ENCODE data around the gene FFAR1.

Gene FFAR1

DNA sequence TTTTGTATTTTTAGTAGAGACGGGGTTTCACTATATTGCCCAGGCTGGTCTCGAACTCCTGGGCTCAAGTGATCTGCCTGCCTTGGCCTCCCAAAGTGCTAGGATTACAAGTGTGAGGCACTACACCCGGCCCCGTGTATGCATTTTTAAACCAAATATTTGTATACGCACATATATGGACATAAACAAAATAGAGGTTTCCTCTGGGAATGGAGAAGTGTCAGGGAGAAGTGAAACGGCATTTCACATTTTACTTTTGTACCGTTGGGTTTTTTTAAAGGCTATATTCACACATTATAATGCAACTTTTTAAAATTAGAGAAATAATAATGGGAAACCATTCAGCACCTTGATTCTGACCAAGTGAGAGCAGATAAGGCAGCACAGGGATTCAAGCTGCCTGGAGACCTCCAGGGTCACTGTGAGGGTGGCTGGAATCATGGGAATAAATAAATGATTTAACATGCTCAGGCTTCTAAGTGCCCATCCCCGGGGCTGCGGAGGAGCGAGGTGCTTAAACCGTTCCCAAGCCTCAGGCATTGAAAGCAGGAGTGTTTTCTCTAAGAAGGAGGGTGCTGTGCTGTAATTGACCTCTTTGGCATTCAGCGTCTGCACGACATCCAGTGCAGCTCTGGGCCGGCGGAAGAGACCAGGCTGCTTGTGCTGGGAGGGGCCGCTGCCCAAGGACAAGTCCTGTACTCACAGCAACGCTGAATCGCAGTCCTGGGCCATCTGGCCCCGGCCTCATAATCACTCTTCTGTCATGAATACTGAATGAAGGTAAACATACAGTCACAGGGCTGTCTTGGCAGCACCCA is 47.9 kb downstream of the FFAR1 start:
- DNase-seq: no peak

DNA sequence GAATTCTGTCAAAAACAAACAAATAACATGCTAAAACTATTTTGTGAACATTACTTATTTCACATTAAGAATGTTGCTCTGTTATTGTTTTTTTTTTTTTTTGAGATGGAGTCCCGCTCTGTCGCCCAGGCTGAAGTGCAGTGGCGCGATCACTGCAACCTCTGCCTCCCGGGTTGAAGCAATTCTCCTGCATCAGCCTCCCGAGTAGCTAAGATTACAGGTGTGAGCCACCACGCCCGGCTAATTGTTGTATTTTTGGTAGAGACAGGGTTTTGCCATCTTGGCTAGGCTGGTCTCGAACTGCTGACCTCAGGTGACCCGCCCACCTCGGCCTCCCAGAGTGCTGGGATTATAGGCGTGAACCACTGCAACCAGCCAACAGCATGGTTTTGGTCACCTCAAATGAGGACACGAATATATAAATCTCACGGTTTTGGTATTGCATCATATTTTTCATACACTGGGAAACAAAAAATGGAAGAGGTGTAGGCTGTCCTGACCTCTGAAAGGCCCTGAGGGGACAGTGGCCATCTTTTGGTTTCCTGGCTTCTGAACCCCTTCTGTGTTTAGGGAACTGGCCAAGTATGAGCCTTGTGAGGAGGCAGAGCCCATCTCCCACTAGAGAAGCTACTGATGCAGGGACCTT is 48.7 kb downstream of the FFAR1 start:
- no peak for DNase-seq

GRCh38 chr19:35397064-35397463 is 49.4 kb downstream of the FFAR1 start:
- DNase-seq: no peak
